ENCODE results near the gene GNAT1.
"Not testable (repeated sequence)": the region's sequence is repeated elsewhere in the genome, so short reads cannot be mapped to it uniquely, and the experiment has no call there.

Gene GNAT1

DNA sequence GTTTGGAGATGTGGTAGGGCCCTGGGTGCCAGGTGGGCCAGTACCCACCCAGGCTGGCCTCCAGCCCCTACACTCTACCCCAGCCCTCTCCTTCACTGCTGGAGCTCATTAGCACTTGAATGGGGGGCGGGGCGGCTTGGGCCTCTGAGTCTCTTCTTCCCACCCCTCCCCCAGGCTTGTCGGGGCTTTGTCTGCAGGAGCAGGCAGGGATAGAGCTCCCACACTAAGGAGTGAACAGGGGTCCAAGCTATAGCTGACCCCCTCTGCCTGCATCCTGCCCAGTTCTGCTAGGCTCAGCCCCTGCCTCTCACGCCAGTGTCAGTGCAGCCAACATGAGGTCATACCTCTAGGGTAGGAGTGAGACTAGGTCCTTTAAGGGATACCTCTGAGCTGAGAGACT, 49.8 kb downstream of the GNAT1 start:
- DNase-seq (ENCODE audit: low read depth in 2 of 2): no peak

DNA sequence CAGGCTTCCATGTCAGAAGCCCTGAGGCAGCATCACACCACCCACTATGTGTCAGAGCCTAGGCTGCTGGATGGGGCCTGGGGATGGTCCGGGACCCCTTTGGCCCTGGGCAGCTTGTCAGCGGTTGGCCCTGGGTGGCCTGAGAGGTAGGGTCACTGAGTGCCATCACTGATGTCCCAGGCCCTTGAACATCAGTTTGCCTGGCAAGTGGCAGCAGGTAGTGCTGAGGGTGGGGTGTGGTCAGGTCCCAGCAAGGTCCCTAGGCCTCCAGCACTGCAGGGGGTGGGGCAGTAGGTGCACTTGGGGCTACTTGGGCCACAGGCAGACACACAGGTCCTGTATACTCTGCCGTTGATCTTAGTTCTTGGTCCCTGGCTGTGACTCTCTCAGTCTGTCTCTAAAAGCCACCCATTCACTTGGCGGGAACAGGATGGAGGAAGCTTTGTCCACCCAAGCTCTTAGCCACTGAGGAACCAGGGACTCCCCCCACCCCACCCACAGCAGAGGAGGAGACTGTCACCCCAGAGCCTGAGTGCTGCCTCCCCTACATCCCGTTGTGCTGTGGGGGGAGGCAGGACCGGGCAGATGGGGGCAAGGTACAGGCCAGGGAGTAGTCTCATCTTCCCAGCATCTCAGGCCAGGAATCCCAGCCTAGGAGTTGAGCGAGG, 50.4 kb downstream of the GNAT1 start:
- no peak for DNase-seq (ENCODE audit: low read depth in 2 of 2)

DNA sequence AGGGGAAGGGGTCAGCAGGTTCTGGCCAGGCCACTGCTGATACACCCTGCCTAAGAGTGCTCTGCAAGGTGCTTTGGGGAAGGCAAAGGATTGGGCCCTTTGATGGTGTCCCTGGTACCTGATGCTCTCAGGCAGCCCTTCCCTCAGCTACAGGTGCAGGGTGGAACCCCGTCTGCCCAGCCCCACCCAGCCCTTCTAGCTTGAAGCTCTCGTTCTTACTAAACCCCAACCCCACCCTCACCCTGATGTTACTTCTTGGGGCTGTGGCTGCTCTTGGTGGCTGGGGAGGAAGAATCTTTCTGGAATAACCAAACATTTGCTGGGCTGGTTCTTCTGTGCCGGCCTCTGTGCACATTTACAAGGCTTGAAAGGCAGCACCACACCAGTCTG, 51.0 kb downstream of the GNAT1 start:
- no peak for DNase-seq (ENCODE audit: low read depth in 2 of 2)

DNA sequence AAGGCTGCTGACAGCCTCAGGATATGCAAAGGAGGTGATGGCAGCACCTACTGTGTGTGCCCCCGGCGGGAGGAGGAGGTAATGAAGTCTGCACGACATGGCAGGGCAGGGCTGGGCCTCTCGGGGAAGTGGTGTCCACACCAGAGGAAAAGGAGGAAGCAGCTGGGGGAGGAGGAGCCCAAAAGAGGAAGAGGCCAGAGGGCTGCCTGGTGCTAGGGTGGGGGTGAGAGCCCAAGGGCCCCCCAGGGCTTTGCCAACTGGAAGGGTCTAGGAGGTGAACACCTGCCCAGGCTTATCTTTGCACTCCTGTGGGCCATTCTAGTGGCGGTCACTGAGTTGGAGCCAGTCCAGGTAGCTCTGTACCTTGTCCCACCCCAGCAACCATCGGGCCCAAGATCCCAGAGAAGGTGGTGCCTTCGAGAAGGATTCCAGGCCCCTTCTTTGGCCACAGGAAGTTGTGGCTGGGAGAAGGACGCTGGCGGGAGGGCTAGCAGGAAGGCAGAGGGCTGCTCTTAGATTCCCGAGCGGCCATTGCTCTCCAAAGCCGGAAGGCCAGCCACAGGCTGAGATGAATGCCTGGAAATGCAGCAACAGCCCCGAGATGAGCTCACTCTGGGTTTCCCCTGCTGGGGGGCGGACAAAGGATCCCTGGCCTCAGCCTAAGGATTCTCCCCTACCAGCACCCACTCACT, 51.6 kb downstream of the GNAT1 start:
- DNase-seq (ENCODE audit: low read depth in 2 of 2): no peak

DNA sequence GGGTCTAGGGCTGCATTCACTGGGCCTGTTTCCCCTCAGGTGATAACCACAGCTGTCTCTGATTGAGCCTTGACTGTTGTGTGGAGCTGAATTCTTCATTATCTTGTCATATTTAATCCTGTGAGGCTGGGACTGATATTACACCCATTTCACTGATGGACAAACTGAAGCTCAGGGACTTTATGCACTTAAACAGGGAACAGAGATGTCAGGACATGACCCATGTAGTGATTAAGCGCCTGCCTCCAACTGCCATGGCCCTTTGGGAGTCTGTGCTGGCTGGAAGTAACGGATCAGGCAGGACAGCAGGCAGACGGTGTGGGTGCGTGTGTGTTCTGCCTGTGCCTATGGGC, 52.1 kb downstream of the GNAT1 start:
- no peak for DNase-seq (ENCODE audit: low read depth in 2 of 2)

DNA sequence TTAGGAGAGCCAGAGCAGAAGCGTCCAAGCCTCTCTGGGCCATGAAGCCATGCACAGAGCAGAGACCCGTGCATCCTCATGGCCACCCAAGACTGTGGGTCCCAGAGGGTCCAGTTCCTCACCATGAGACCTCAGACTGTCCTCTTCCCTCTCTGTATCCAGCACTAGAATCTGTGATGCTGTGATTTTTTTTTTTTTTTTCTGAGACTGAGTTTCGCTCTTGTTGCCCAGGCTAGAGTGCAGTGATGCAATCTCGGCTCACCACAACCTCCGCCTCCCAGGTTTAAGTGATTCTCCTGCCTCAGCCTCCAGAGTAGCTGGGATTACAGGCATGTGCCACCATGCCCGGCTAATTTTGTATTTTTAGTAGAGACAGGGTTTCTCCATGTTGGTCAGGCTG, 53.4 kb downstream of the GNAT1 start:
- not testable (repeated sequence) for DNase-seq (ENCODE audit: low read depth in 2 of 2)

DNA sequence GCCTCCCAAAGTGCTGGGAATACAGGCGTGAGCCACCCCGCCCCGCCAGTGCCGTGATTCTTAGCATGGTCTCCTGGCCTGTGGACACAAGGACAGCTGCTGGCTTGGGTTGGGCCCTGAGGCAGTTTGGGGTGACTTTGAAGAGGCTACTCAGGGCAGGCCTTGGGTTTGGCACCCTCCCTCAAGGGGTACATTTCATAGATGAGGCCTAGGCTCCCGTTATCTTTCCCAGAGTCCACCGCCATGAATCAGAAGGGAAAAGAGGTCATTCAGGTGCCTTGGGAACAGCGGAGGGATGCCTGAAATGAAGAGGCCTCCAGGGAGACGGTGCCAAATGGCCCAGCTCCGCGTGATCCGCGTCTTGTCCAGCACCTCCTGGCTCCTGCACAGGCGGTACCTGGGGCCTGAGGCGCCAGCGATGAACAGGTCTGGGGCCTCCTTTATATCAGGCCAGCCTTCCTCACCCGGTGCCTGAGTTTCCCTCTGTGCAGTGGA, 53.9 kb downstream of the GNAT1 start:
- no peak for DNase-seq (ENCODE audit: low read depth in 2 of 2)

DNA sequence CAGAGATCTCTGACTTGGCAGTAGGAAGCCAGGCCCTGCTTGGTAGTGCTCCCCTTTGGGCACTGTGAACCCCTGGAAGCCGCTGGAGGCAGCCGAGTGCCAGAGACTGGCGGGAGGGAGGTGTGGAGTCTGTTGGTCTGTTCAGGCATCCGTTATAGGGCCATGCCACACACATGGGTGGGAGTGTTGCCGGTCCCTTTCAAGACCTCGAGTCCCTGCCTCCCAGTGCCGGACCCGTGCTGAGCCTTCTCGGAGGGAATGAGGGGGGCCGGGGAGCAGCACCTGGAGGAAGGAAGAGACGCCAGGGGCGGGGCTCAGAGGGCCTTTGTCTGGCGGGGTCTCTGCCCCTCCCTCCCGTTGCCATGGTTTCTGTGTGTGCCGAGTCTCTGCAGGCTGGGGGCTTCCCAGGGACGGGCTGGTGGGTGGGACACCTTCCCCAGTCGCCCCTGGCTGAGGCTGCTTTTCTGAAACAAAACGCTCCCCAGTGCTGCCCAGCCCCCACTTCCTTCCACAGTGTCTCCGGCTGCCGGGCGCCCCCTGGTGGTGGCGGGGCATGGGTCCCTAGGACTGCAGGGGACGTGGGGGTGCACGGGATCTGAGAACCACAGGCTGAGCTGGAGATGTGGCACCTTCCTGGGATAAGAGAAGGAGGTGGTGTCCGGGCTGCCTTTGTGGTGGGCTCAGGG, 54.6 kb downstream of the GNAT1 start:
- peak; percentile 95 for DNase-seq (ENCODE audit: low read depth in 2 of 2)

DNA sequence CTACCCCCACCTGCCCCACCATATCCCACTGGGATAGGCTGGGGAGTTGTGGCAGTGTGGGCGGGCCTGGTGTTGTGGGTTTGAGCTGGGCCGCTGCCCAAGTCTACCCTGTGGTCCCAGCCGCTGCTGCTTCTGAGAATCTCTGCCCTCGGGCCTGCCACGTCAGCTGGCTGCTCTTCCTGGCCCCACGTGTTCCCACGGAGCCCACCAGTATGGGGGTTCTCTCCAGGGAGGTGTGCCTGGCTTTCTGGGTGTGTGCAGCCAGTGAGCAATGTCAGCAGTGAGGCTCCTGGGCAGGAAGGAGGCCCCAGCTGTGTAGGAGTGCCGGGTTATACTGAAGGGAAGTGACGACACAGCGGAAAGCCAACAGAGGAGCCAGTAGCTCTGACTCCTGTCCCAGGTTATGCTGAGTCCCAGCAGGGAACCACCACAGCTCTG, 55.1 kb downstream of the GNAT1 start:
- peak; percentile 71 to 73 for DNase-seq (ENCODE audit: low read depth in 2 of 2)
